ENCODE data around the gene RPL10.

- no peak for TF ChIP-seq EZH2 (IDR thresholded peaks at IDR 0.05; ENCODE audit: borderline replicate concordance, low read depth, low read length, poor library complexity, severe bottlenecking)
- TF ChIP-seq CTCF (conservative IDR thresholded peaks at IDR 0.05; ENCODE audit: low read depth, low read length), result no peak
Measured at GRCh38 chrX:154430479-154430878, 32.3 kb downstream of the RPL10 start.

Data from A673 (cell line).